ENCODE measurements around the gene PLPP4.

GRCh38 chr10:120483651-120484301, 26.7 kb downstream of the PLPP4 start:
- TF ChIP-seq GLIS3 (CRISPR knock-in tag; IDR thresholded peaks at IDR 0.05) (no peak), ARNTL (CRISPR knock-in tag; IDR thresholded peaks at IDR 0.05; ENCODE audit: borderline replicate concordance, low read depth) (no peak), ESRRG (CRISPR knock-in tag; IDR thresholded peaks at IDR 0.05) (no peak), ZFP30 (CRISPR knock-in tag; IDR thresholded peaks at IDR 0.05) (no peak), RARB (CRISPR knock-in tag; IDR thresholded peaks at IDR 0.05) (no peak), PATZ1 (CRISPR knock-in tag; IDR thresholded peaks at IDR 0.05; ENCODE audit: borderline replicate concordance) (no peak), ZC3H10 (CRISPR knock-in tag; IDR thresholded peaks at IDR 0.05) (no peak), PPARA (CRISPR knock-in tag; IDR thresholded peaks at IDR 0.05; ENCODE audit: borderline replicate concordance) (no peak), BACH2 (CRISPR knock-in tag; IDR thresholded peaks at IDR 0.05; ENCODE audit: borderline replicate concordance) (no peak), ZNF565 (CRISPR knock-in tag; conservative IDR thresholded peaks at IDR 0.05; ENCODE audit: low read depth) (no peak), CREB5 (CRISPR knock-in tag; IDR thresholded peaks at IDR 0.05; ENCODE audit: low read depth) (no peak), SNAI2 (CRISPR knock-in tag; IDR thresholded peaks at IDR 0.05) (no peak), ZNF8 (CRISPR knock-in tag; IDR thresholded peaks at IDR 0.05) (no peak)

Measured in SK-N-SH treated with all-trans-retinoic acid at 6 μM for 48 hours (cell line).